Thyroid gland (tissue), 4 donors: Measurements from ENCODE around the gene DCAF7. TPM values are rescaled to one million over a fixed set of nuclear protein-coding genes. Genes with fewer than 3 reads are reported as not detected.
A peak's percentile ranks its signal among the peaks of the same experiment; 100 is the strongest.

Experiments used
- DNase-seq, 2 donors: peaks; one replicate each; pipeline ENCODE4 v3.0.0-alpha.2; 2019
- H3K27ac ChIP-seq, 3 donors: fragments of 200-600 bp; sonication (generic); 1 replicate in 2 of 3; 2 replicates in 1 of 3; pipeline ENCODE4 v1.5.1; 2016 to 2019; ENCODE audit warnings: mild to moderate bottlenecking in 1 of 3, moderate library complexity in 1 of 3
- H3K27me3 ChIP-seq: fragments of 200-600 bp; sonication (generic); one replicate; pipeline ENCODE4 v1.5.1; 2019
- H3K36me3 ChIP-seq, 2 donors: fragments of 200-600 bp; sonication (generic); one replicate each; pipeline ENCODE4 v1.5.1; 2016 to 2019
- H3K4me1 ChIP-seq, 2 donors: fragments of 200-600 bp; sonication (generic); one replicate each; pipeline ENCODE4 v1.5.1; 2017 to 2019
- H3K4me3 ChIP-seq, 3 donors: fragments of 200-600 bp; sonication (generic); replicated peaks in 1 of 3; 1 replicate in 2 of 3; 2 replicates in 1 of 3; pipeline ENCODE4 v1.5.1; 2016; ENCODE audit warnings: mild to moderate bottlenecking in 1 of 3
- H3K9me3 ChIP-seq: fragments of 200-600 bp; sonication (generic); one replicate; pipeline ENCODE4 v1.5.1; 2017
- POLR2A ChIP-seq, 2 donors: fragments of 450-650 bp; IDR thresholded peaks; one replicate each; pipeline ENCODE4 v1.6.1; 2017; ENCODE audit warnings: antibody characterized with exemption in 2 of 2, mild to moderate bottlenecking in 2 of 2, moderate library complexity in 1 of 2
- WGBS, 2 donors: methylation state at CpG; one replicate each; pipeline ENCODE4 v1.1.5; 2017; 5-methylcytosine and 5-hydroxymethylcytosine counted together
- intact Hi-C: fragments of 100-400 bp; cut with DNase I; formaldehyde crosslinking; loops from one replicate; pipeline ENCODE4 v1.15.1; 2023
- total RNA-seq, 4 donors: library from RNA; depleted of rRNA; stranded (reverse); fragments of >200 nt; gene quantifications; one replicate each; pipeline ENCODE4 v1.2.3, GENCODE V29; 2016
- TF ChIP-seq, protein P1 (sequence below), 6 experiments: fragments of 200-600 bp in 3 of 6; fragments of 450-650 bp in 3 of 6; sonication (generic) in 3 of 6; IDR thresholded peaks; one replicate each; pipeline ENCODE4 v1.5.1; 2016 to 2019; ENCODE audit warnings: antibody characterized with exemption in 6 of 6, mild to moderate bottlenecking in 2 of 6, inconsistent platforms in 1 of 6, moderate library complexity in 1 of 6

DCAF7 gene
- total RNA-seq, 4 donors from 2014 or later: 35.1 to 44.8 (median 40.5) TPM

GRCh38 chr17:63571632-63572310 is 21.5 kb downstream of the DCAF7 start:
- 88 to 98% methylated on average over 1 of the region's 1 CpG for WGBS, 2 donors
- intact Hi-C loops: no loop called here
- TF ChIP-seq POLR2A (IDR thresholded peaks at IDR 0.05): no peak
- TF ChIP-seq, protein P1, sequence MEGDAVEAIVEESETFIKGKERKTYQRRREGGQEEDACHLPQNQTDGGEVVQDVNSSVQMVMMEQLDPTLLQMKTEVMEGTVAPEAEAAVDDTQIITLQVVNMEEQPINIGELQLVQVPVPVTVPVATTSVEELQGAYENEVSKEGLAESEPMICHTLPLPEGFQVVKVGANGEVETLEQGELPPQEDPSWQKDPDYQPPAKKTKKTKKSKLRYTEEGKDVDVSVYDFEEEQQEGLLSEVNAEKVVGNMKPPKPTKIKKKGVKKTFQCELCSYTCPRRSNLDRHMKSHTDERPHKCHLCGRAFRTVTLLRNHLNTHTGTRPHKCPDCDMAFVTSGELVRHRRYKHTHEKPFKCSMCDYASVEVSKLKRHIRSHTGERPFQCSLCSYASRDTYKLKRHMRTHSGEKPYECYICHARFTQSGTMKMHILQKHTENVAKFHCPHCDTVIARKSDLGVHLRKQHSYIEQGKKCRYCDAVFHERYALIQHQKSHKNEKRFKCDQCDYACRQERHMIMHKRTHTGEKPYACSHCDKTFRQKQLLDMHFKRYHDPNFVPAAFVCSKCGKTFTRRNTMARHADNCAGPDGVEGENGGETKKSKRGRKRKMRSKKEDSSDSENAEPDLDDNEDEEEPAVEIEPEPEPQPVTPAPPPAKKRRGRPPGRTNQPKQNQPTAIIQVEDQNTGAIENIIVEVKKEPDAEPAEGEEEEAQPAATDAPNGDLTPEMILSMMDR (IDR thresholded peaks at IDR 0.05): no peak
- Histone ChIP-seq H3K27ac (no peak overlapping the region), H3K4me3 (no peak overlapping the region), H3K36me3 (no peaks in the 10 kb centered on the region), H3K9me3 (no peaks in the 10 kb centered on the region), H3K4me1 (no peaks in the 10 kb centered on the region), H3K27me3 (no peaks in the 10 kb centered on the region)
- DNase-seq: no peak

- DNase-seq: no peak
- Histone ChIP-seq H3K27me3 (no peaks in the 10 kb centered on the region), H3K27ac (no peak overlapping the region), H3K9me3 (no peaks in the 10 kb centered on the region), H3K4me3 (no peak overlapping the region), H3K36me3 (no peaks in the 10 kb centered on the region), H3K4me1 (peaks cover 3 to 6% of the 10 kb centered on the region in 2 donors)
- intact Hi-C loops: no loop called here
- 86% methylated on average over 5 of the region's 5 CpGs for WGBS, 2 donors
- TF ChIP-seq, protein P1 (IDR thresholded peaks at IDR 0.05): peak in 1 of 6 experiments; percentile 16
- no peak for TF ChIP-seq POLR2A (IDR thresholded peaks at IDR 0.05)
These were observed 23.4 kb downstream of the DCAF7 start for GRCh38 chr17:63573634-63574033.

DNA sequence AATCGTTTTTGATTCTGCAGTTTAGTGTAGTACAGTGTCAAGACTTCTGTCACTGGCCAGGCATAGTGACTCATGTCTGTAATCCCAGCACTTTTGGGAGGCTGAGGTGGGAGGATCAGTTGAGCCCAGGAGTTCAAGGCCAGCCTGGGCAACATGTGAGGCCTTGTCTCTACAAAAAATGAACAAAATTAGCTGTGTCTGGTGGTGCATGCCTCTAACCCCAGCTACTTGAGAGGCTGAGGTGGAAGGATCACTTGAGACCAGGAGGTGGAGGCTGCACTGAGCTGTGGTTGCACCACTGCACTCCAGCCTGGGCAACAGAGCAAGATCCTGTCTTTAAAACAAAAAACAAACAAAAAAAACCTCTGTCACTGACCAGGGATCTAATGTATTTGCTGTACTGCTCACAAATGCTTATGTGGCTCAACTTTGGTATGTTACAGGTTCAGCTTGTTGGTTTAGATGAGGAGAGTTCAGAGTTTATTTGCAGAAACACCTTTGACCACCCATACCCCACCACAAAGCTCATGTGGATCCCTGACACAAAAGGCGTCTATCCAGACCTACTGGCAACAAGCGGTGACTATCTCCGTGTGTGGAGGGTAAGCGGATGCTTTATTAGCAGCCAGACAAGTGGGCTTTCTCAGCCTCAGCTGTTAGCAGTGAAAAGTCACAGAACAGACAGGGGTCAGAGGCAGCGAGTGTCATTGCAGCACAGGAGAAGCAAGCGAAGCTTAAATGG is 27.9 kb downstream of the DCAF7 start:
- Histone ChIP-seq H3K27ac (no peak overlapping the region), H3K4me3 (no peak overlapping the region), H3K27me3 (no peaks in the 10 kb centered on the region), H3K9me3 (no peaks in the 10 kb centered on the region), H3K36me3 (peaks cover 8 to 19% of the 10 kb centered on the region in 2 donors), H3K4me1 (peaks cover 3 to 6% of the 10 kb centered on the region in 2 donors)
- no peak for DNase-seq
- TF ChIP-seq, protein P1 (IDR thresholded peaks at IDR 0.05): no peak
- no peak for TF ChIP-seq POLR2A (IDR thresholded peaks at IDR 0.05)
- intact Hi-C loops: no loop called here
- WGBS, 2 donors: 87 to 94% methylated on average over 7 of the region's 7 CpGs

- H3K27me3 ChIP-seq: no peaks in the 10 kb centered on the region
- peaks cover 3 to 6% of the 10 kb centered on the region in 2 donors for H3K4me1 ChIP-seq
- TF ChIP-seq, protein P1 (IDR thresholded peaks at IDR 0.05): no peak
- no peak for TF ChIP-seq POLR2A (IDR thresholded peaks at IDR 0.05)
- no peaks in the 10 kb centered on the region for H3K9me3 ChIP-seq
- H3K36me3 ChIP-seq: peaks cover 13 to 24% of the 10 kb centered on the region in 2 donors
- no peak for DNase-seq
- H3K27ac ChIP-seq: no peak overlapping the region
- intact Hi-C loops: no loop called here
- 75 to 82% methylated on average over 5 of the region's 5 CpGs for WGBS, 2 donors
- no peak overlapping the region for H3K4me3 ChIP-seq
These were observed 28.5 kb downstream of the DCAF7 start for GRCh38 chr17:63578769-63579111.

GRCh38 chr17:63579633-63580032 is 29.4 kb downstream of the DCAF7 start:
- no peak for DNase-seq
- H3K4me1 ChIP-seq: peaks cover 3 to 6% of the 10 kb centered on the region in 2 donors
- H3K36me3 ChIP-seq: peaks cover 22 to 31% of the 10 kb centered on the region in 2 donors
- H3K9me3 ChIP-seq: no peaks in the 10 kb centered on the region
- TF ChIP-seq, protein P1 (IDR thresholded peaks at IDR 0.05): no peak
- TF ChIP-seq POLR2A (IDR thresholded peaks at IDR 0.05): no peak
- intact Hi-C loops: no loop called here
- H3K27ac ChIP-seq: no peak overlapping the region
- 68 to 74% methylated on average over 11 of the region's 11 CpGs for WGBS, 2 donors
- no peaks in the 10 kb centered on the region for H3K27me3 ChIP-seq
- H3K4me3 ChIP-seq: no peak overlapping the region
